IMR-90 (cell line): ENCODE measurements around the gene MALL. TPM values are rescaled to one million over a fixed set of nuclear protein-coding genes. Genes with fewer than 3 reads are reported as not detected.

Source experiments
- ATAC-seq: fragments of 200-7000 bp; cut with Tn5 transposase; 2 replicates; pipeline ENCODE4 v1.9.1; 2020; ENCODE audit warnings: low read depth, mild to moderate bottlenecking, moderate library complexity
- BruUV-seq: library from RNA; stranded (reverse); fragments of 400-500 nt; replicated peaks from 2 replicates; lab custom pipeline; 2021; lab: Mats Ljungman, UMichigan
- CTCF ChIA-PET: fragments of 300-600 bp; formaldehyde crosslinking; extraction: SDS; loops from one replicate; lab custom pipeline; 2021; ENCODE audit warnings: antibody characterized with exemption; lab: Yijun Ruan, JAX
- POLR2A ChIA-PET: fragments of 300-600 bp; sonication (Branson Sonifier 250); formaldehyde crosslinking; loops from one replicate; lab custom pipeline; 2022; ENCODE audit warnings: antibody characterized with exemption; ENCODE audit not compliant: unreplicated experiment; lab: Charles Lee
- DNase-seq: peaks from one replicate; pipeline ENCODE4 v3.0.0; 2013
- H2AFZ ChIP-seq: replicated peaks from 2 replicates; pipeline ENCODE3; 2013; ENCODE audit warnings: low read length, mild to moderate bottlenecking; ENCODE audit not compliant: poor library complexity
- H2AK5ac ChIP-seq: 2 replicates; pipeline ENCODE4 v1.6.1; 2013; ENCODE audit warnings: low read depth, low read length, inconsistent platforms
- H2AK9ac ChIP-seq: replicated peaks from 2 replicates; pipeline ENCODE3; 2013; ENCODE audit warnings: mild to moderate bottlenecking, low read depth, low read length, moderate library complexity; ENCODE audit not compliant: poor library complexity
- H2BK120ac ChIP-seq: 2 replicates; pipeline ENCODE4 v1.6.1; 2013; ENCODE audit warnings: low read depth, low read length, inconsistent platforms
- H2BK15ac ChIP-seq: 3 replicates; pipeline ENCODE4 v1.6.1; 2013; ENCODE audit warnings: low read depth, low read length, inconsistent platforms
- H2BK20ac ChIP-seq: 2 replicates; pipeline ENCODE4 v1.6.1; 2013; ENCODE audit warnings: low read depth, mild to moderate bottlenecking, inconsistent platforms, low read length, moderate library complexity
- H2BK5ac ChIP-seq: 2 replicates; pipeline ENCODE4 v1.6.1; 2013; ENCODE audit warnings: mild to moderate bottlenecking, low read depth, low read length, inconsistent platforms; ENCODE audit not compliant: poor library complexity, severe bottlenecking
- H3K14ac ChIP-seq: replicated peaks from 2 replicates; pipeline ENCODE4 v1.6.1; 2013; ENCODE audit warnings: low read depth, low read length, inconsistent platforms
- H3K18ac ChIP-seq: 2 replicates; pipeline ENCODE4 v1.6.1; 2013; ENCODE audit warnings: low read depth, low read length, control low read depth
- H3K23ac ChIP-seq: 2 replicates; pipeline ENCODE4 v1.6.1; 2013; ENCODE audit warnings: low read depth, low read length, inconsistent platforms
- H3K27ac ChIP-seq: 2 replicates; pipeline ENCODE4 v1.5.1; 2013; ENCODE audit warnings: mild to moderate bottlenecking, control low read depth, low read length; ENCODE audit not compliant: insufficient read depth
- H3K27me3 ChIP-seq: 2 replicates; pipeline ENCODE4 v1.6.1; 2013; ENCODE audit warnings: low read length; ENCODE audit not compliant: control insufficient read depth, insufficient read depth
- H3K36me3 ChIP-seq: 2 replicates; pipeline ENCODE4 v1.6.1; 2013; ENCODE audit warnings: low read length, mixed read lengths; ENCODE audit not compliant: control insufficient read depth, insufficient read depth
- H3K4ac ChIP-seq: 2 replicates; pipeline ENCODE4 v1.6.1; 2013; ENCODE audit warnings: low read depth, low read length, inconsistent platforms
- H3K4me1 ChIP-seq: 2 replicates; pipeline ENCODE4 v1.6.1; 2013; ENCODE audit warnings: low read length, mixed read lengths; ENCODE audit not compliant: control insufficient read depth, insufficient read depth
- H3K4me2 ChIP-seq: 2 replicates; pipeline ENCODE4 v1.6.1; 2013; ENCODE audit warnings: low read depth, mild to moderate bottlenecking, control low read depth, low read length, moderate library complexity
- H3K4me3 ChIP-seq: 2 replicates; pipeline ENCODE4 v1.5.1; 2013; ENCODE audit warnings: low read depth, mild to moderate bottlenecking, control low read depth, low read length, moderate library complexity; ENCODE audit not compliant: insufficient read depth
- H3K56ac ChIP-seq: 2 replicates; pipeline ENCODE4 v1.6.1; 2013; ENCODE audit warnings: low read length, inconsistent platforms; ENCODE audit not compliant: insufficient read depth; ENCODE audit errors: extremely low read depth
- H3K79me1 ChIP-seq, 2 experiments: 2 replicates each; pipeline ENCODE4 v1.6.1; 2013; ENCODE audit warnings: low read length in 2 of 2, inconsistent platforms in 1 of 2, low read depth in 1 of 2
- H3K9ac ChIP-seq: 2 replicates; pipeline ENCODE4 v1.6.1; 2013; ENCODE audit warnings: low read depth, low read length, control low read depth
- H3K9me1 ChIP-seq: 2 replicates; pipeline ENCODE4 v1.6.1; 2013; ENCODE audit warnings: low read length, inconsistent platforms; ENCODE audit not compliant: insufficient read depth
- H3K9me3 ChIP-seq: 2 replicates; pipeline ENCODE4 v1.6.1; 2013; ENCODE audit warnings: low read length; ENCODE audit not compliant: control insufficient read depth, insufficient read depth
- H4K20me1 ChIP-seq: 2 replicates; pipeline ENCODE4 v1.6.1; 2013; ENCODE audit warnings: low read length, inconsistent platforms; ENCODE audit not compliant: insufficient read depth
- H4K5ac ChIP-seq: 2 replicates; pipeline ENCODE4 v1.6.1; 2013; ENCODE audit warnings: mild to moderate bottlenecking, low read depth, low read length, control low read depth
- H4K8ac ChIP-seq, 2 experiments: 2 replicates each; pipeline ENCODE4 v1.6.1; 2013; ENCODE audit warnings: low read depth in 2 of 2, low read length in 2 of 2, control low read depth in 1 of 2, inconsistent platforms in 1 of 2
- H4K91ac ChIP-seq: 2 replicates; pipeline ENCODE4 v1.6.1; 2013; ENCODE audit warnings: low read depth, low read length, inconsistent platforms; ENCODE audit not compliant: insufficient read depth
- BHLHE40 ChIP-seq: fragments of 150-350 bp; IDR thresholded peaks from 2 replicates; pipeline ENCODE4 v1.6.1; 2016; ENCODE audit warnings: mild to moderate bottlenecking, low read depth, low read length
- CTCF ChIP-seq: conservative IDR thresholded peaks from 2 replicates; pipeline ENCODE4 v1.5.1; 2012; ENCODE audit warnings: mild to moderate bottlenecking, low read depth, low read length, improper control_type of control experiment
- ELK1 ChIP-seq: fragments of 150-350 bp; IDR thresholded peaks from 2 replicates; pipeline ENCODE4 v1.6.1; 2016; ENCODE audit warnings: low read depth, mild to moderate bottlenecking, low read length, moderate library complexity, borderline replicate concordance
- FOS ChIP-seq: fragments of 150-350 bp; IDR thresholded peaks from 2 replicates; pipeline ENCODE4 v1.6.1; 2016; ENCODE audit warnings: low read depth, low read length
- MAFK ChIP-seq: IDR thresholded peaks from 2 replicates; pipeline ENCODE4 v1.6.1; 2012; ENCODE audit warnings: low read depth, low read length, improper control_type of control experiment
- MAZ ChIP-seq: IDR thresholded peaks from 2 replicates; pipeline ENCODE4 v1.6.1; 2012; ENCODE audit warnings: low read depth, mild to moderate bottlenecking, low read length, improper control_type of control experiment, moderate library complexity, borderline replicate concordance
- MXI1 ChIP-seq: IDR thresholded peaks from 2 replicates; pipeline ENCODE4 v1.6.1; 2012; ENCODE audit warnings: low read depth, mild to moderate bottlenecking, low read length, moderate library complexity, borderline replicate concordance
- NFE2L2 ChIP-seq: fragments of 150-350 bp; IDR thresholded peaks from 2 replicates; pipeline ENCODE4 v1.6.1; 2016; ENCODE audit warnings: low read depth, mild to moderate bottlenecking, low read length
- POLR2A ChIP-seq: IDR thresholded peaks from 2 replicates; pipeline ENCODE4 v1.6.1; 2012; ENCODE audit warnings: mild to moderate bottlenecking, low read depth, low read length
- USF2 ChIP-seq: fragments of 150-350 bp; IDR thresholded peaks from 2 replicates; pipeline ENCODE4 v1.6.1; 2017; ENCODE audit warnings: mild to moderate bottlenecking, antibody characterized with exemption, low read length, low read depth
- WGBS, 2 experiments: methylation state at CpG; one replicate each; pipeline versions ENCODE4 v1.1.5 to v1.1.7; 2013; ENCODE audit warnings: missing lambda C conversion rate in 2 of 2; ENCODE audit not compliant: insufficient read length in 1 of 2; ENCODE audit errors: extremely low coverage in 2 of 2; 5-methylcytosine and 5-hydroxymethylcytosine counted together
- dilution Hi-C: fragments of 300-500 bp; cut with HindIII; formaldehyde crosslinking; loops from one replicate; pipeline ENCODE4 v1.14.3; 2018; ENCODE audit warnings: low sequenced_read_pairs; ENCODE audit not compliant: unreplicated experiment
- in situ Hi-C: fragments of 300-500 bp; cut with MboI; formaldehyde crosslinking; loops from 3 replicates; pipeline ENCODE4 v1.14.3; 2019; ENCODE audit warnings: low sequenced_read_pairs, inconsistent platforms, mixed read lengths
- intact Hi-C: fragments of 100-400 bp; cut with micrococcal nuclease; formaldehyde crosslinking; loops from 2 replicates; pipeline ENCODE4 v1.10.0; 2022
- polyA plus RNA-seq, 3 experiments: library from polyadenylated mRNA; depleted of rRNA; stranded (reverse); fragments of >200 nt; gene quantifications; 2 replicates each; pipeline ENCODE4 v1.2.3, GENCODE V29; 2012; ENCODE audit warnings: low replicate concordance in 1 of 3
- total RNA-seq: library from RNA; depleted of rRNA; stranded (reverse); fragments of >200 nt; gene quantifications from 2 replicates; pipeline ENCODE4 v1.2.3, GENCODE V29; 2012

The MALL gene
- total and polyA plus RNA-seq, 2 of the 4 experiments (the other 2 are of a cell fraction), result 1.6 TPM

GRCh38 chr2:110101280-110101844, 14.3 kb downstream of the MALL start:
- peaks cover 0 to 4% of the 10 kb centered on the region in 2 experiments; a peak in 1 of 4 replicates for H3K79me1 ChIP-seq
- peak overlapping the region; percentile 99 for H3K4ac ChIP-seq
- H2AK5ac ChIP-seq, result peak overlapping the region; percentile 99
- dilution Hi-C loops, result no loop called here
- peak overlapping the region; percentile 61; the same call in 1 of the 2 replicates for H3K9ac ChIP-seq
- H3K4me2 ChIP-seq, result peak overlapping the region; percentile 67; the same call in 1 of the 2 replicates
- peak overlapping the region; percentile 98 for H4K8ac ChIP-seq
- H3K27me3 ChIP-seq, result no peaks in the 10 kb centered on the region
- peak overlapping the region; percentile 94; the same call in 1 of the 2 replicates for H3K23ac ChIP-seq
- no peaks in the 10 kb centered on the region for H4K20me1 ChIP-seq
- peak overlapping the region; percentile 99 for H2BK5ac ChIP-seq
- peaks cover 37% of the 10 kb centered on the region for H3K9me1 ChIP-seq
- TF ChIP-seq ELK1 (no peak), CTCF (no peak), POLR2A (peak; percentile 69), NFE2L2 (peak; percentile 65; the same call in 1 of the 2 replicates), MAFK (0 out of 2 replicates have a peak, but pooled peaks have one; percentile 18), FOS (peak; percentile 63), BHLHE40 (peak; percentile 62; the same call in 1 of the 2 replicates), USF2 (no peak), MAZ (peak; percentile 82; the same call in 1 of the 2 replicates), MXI1 (0 out of 2 replicates have a peak, but pooled peaks have one; percentile 30)
- H4K5ac ChIP-seq, result peak overlapping the region; percentile 97; the same call in 1 of the 2 replicates
- H3K9me3 ChIP-seq, result no peaks in the 10 kb centered on the region
- H3K27ac ChIP-seq, result peak overlapping the region; percentile 94
- peak overlapping the region; percentile 98 for H3K56ac ChIP-seq
- peak; percentile 100 for DNase-seq
- H2BK20ac ChIP-seq, result peak overlapping the region; percentile 99
- peak overlapping the region; percentile 99 for H2AK9ac ChIP-seq
- H3K4me1 ChIP-seq, result peaks cover 29% of the 10 kb centered on the region
- intact Hi-C loops, result no loop called here
- peak overlapping the region; percentile 99 for H4K91ac ChIP-seq
- H3K14ac ChIP-seq, result peak overlapping the region; percentile 99
- WGBS, 2 experiments, result 0% methylated on average over 2 of the region's 11 CpGs; no CpG with 5 or more reads in 1 of the 2 experiments
- peak overlapping the region; percentile 100 for H2BK15ac ChIP-seq
- CTCF ChIA-PET, result no interaction called here
- H2BK120ac ChIP-seq, result peak overlapping the region; percentile 100
- no peaks in the 10 kb centered on the region for H3K36me3 ChIP-seq
- H2AFZ ChIP-seq, result peak overlapping the region; percentile 89
- POLR2A ChIA-PET, result no interaction called here
- no TSS peak for BruUV-seq
- H3K18ac ChIP-seq, result peak overlapping the region; percentile 92
- ATAC-seq, result peak; percentile 89
- no peak overlapping the region for H3K4me3 ChIP-seq
- in situ Hi-C loops, result no loop called here
